OCI-LY1 (cell line): ENCODE data around the gene ELN.

Experiments used
- H2AFZ ChIP-seq: fragments of 200-600 bp; sonication (generic), shearing (Covaris generic); 2 replicates; pipeline ENCODE4 v1.6.0; 2014; ENCODE audit warnings: antibody characterized with exemption, mild to moderate bottlenecking, low read length
- H3F3A ChIP-seq: fragments of 200-600 bp; sonication (generic), shearing (Covaris generic); 2 replicates; pipeline ENCODE4 v1.6.0; 2014; ENCODE audit warnings: mild to moderate bottlenecking, antibody characterized with exemption, low read length, moderate library complexity; ENCODE audit not compliant: insufficient read depth
- H3K27ac ChIP-seq: fragments of 200-600 bp; sonication (generic); 2 replicates; pipeline ENCODE4 v1.5.1; 2014; ENCODE audit warnings: low read length, mixed run types, mild to moderate bottlenecking, low read depth; ENCODE audit not compliant: poor library complexity, severe bottlenecking
- H3K27me3 ChIP-seq: fragments of 200-600 bp; sonication (generic); 2 replicates; pipeline ENCODE4 v1.6.0; 2014; ENCODE audit warnings: antibody characterized with exemption, mild to moderate bottlenecking, low read length, moderate library complexity; ENCODE audit not compliant: insufficient read depth
- H3K36me3 ChIP-seq: fragments of 200-600 bp; sonication (generic); 2 replicates; pipeline ENCODE4 v1.6.1; 2014; ENCODE audit warnings: mild to moderate bottlenecking, antibody characterized with exemption, low read length, moderate library complexity, mixed read lengths; ENCODE audit not compliant: insufficient read depth
- H3K4me1 ChIP-seq: fragments of 200-600 bp; sonication (generic); 2 replicates; pipeline ENCODE4 v1.5.1; 2014; ENCODE audit warnings: mild to moderate bottlenecking, low read length, moderate library complexity; ENCODE audit not compliant: insufficient read depth, severe bottlenecking
- H3K4me2 ChIP-seq: fragments of 200-600 bp; sonication (generic), shearing (Covaris generic); 2 replicates; pipeline ENCODE4 v1.6.1; 2014; ENCODE audit warnings: low read length
- H3K4me3 ChIP-seq: fragments of 200-600 bp; sonication (generic); 2 replicates; pipeline ENCODE4 v1.5.1; 2014; ENCODE audit warnings: low read length, low read depth, mild to moderate bottlenecking, mixed read lengths; ENCODE audit not compliant: poor library complexity, severe bottlenecking
- H3K79me2 ChIP-seq: fragments of 200-600 bp; shearing (Covaris generic); 2 replicates; pipeline ENCODE4 v1.6.1; 2016; ENCODE audit warnings: mixed run types, low read length, mixed read lengths; ENCODE audit not compliant: insufficient read depth
- H3K9ac ChIP-seq: fragments of 200-600 bp; sonication (generic), shearing (Covaris generic); 2 replicates; pipeline ENCODE4 v1.6.1; 2014; ENCODE audit warnings: mild to moderate bottlenecking, low read length, mixed read lengths
- H3K9me2 ChIP-seq: fragments of 200-600 bp; sonication (generic), shearing (Covaris generic); 2 replicates; pipeline ENCODE4 v1.6.1; 2014; ENCODE audit warnings: low read depth, mild to moderate bottlenecking, low read length, mixed read lengths
- H3K9me3 ChIP-seq: fragments of 200-600 bp; shearing (Covaris generic); 2 replicates; pipeline ENCODE4 v1.6.1; 2014; ENCODE audit warnings: low read length, mixed read lengths
- H4K20me1 ChIP-seq: fragments of 200-600 bp; sonication (generic), shearing (Covaris generic); 2 replicates; pipeline ENCODE4 v1.6.0; 2016; ENCODE audit warnings: mild to moderate bottlenecking, low read length; ENCODE audit not compliant: insufficient read depth
- CTCF ChIP-seq: fragments of 200-600 bp; sonication (generic), shearing (Covaris generic); IDR thresholded peaks from 2 replicates; pipeline ENCODE4 v1.5.1; 2017; ENCODE audit warnings: mild to moderate bottlenecking, antibody characterized with exemption, low read length, moderate library complexity, mixed read lengths
- EZH2 ChIP-seq: fragments of 200-600 bp; sonication (generic), shearing (Covaris generic); IDR thresholded peaks from 2 replicates; pipeline ENCODE4 v1.8.0; 2017; ENCODE audit warnings: borderline replicate concordance, mixed run types, mild to moderate bottlenecking, antibody characterized with exemption, low read length, moderate library complexity, mixed read lengths

Gene ELN

GRCh38 chr7:74006451-74007241 is 21.3 kb upstream of the ELN start:
- Histone ChIP-seq H3K9me3 (no peaks in the 10 kb centered on the region), H2AFZ (no peak overlapping the region), H3K36me3 (no peaks in the 10 kb centered on the region), H3K9me2 (no peaks in the 10 kb centered on the region), H3K27ac (no peak overlapping the region), H3K4me2 (no peak overlapping the region), H3K4me1 (no peaks in the 10 kb centered on the region), H4K20me1 (no peaks in the 10 kb centered on the region), H3K79me2 (no peaks in the 10 kb centered on the region), H3K4me3 (no peak overlapping the region), H3K27me3 (peaks cover 16% of the 10 kb centered on the region), H3K9ac (no peak overlapping the region), H3F3A (no peaks in the 10 kb centered on the region)
- TF ChIP-seq CTCF (no peak), EZH2 (no peak)

GRCh38 chr7:74007242-74007567 is 20.8 kb upstream of the ELN start:
- Histone ChIP-seq H3K4me1 (no peaks in the 10 kb centered on the region), H3K9ac (no peak overlapping the region), H3K79me2 (no peaks in the 10 kb centered on the region), H3K9me2 (no peaks in the 10 kb centered on the region), H3K4me3 (no peak overlapping the region), H3K27me3 (peaks cover 16% of the 10 kb centered on the region), H3K36me3 (no peaks in the 10 kb centered on the region), H3K4me2 (no peak overlapping the region), H4K20me1 (no peaks in the 10 kb centered on the region), H2AFZ (no peak overlapping the region), H3K27ac (no peak overlapping the region), H3K9me3 (no peaks in the 10 kb centered on the region), H3F3A (no peaks in the 10 kb centered on the region)
- TF ChIP-seq EZH2 (no peak), CTCF (no peak)

- Histone ChIP-seq H2AFZ (no peak overlapping the region), H3K9me2 (no peaks in the 10 kb centered on the region), H4K20me1 (no peaks in the 10 kb centered on the region), H3K4me3 (no peak overlapping the region), H3K27ac (no peak overlapping the region), H3K9ac (no peak overlapping the region), H3K4me1 (no peaks in the 10 kb centered on the region), H3K9me3 (no peaks in the 10 kb centered on the region), H3K79me2 (no peaks in the 10 kb centered on the region), H3K27me3 (peaks cover 11% of the 10 kb centered on the region), H3K36me3 (no peaks in the 10 kb centered on the region), H3K4me2 (no peak overlapping the region), H3F3A (no peaks in the 10 kb centered on the region)
- TF ChIP-seq CTCF (no peak), EZH2 (no peak)
Measured at GRCh38 chr7:74008687-74009086, 19.3 kb upstream of the ELN start.
